ENCODE data around the gene PIP4K2A.

The PIP4K2A gene

DNA sequence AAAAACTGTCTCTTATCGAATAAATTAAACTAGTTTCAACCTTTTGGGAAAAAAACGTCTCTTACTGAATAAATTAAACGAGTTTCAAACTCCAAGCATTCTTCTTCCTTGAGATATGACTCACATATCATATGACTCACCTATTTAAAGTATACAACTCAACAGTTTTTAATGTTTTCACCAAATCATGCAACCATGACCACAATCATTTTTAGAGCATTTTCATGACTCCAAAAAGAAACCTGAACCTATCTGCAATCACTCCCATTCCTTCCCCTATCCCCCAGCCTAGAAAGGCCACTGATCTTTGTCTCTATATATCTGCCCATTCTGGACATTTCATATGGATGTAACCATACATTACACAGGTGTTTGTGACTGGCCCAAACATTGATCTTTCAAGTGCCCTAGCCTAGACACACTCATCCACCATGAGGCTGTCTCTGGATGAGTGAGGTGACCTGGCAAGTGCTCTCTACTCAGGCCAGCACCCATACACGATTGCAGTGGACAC lies 115.3 kb downstream of the PIP4K2A start:
- DNase-seq (ENCODE audit: low spot score) = peak; percentile 43

DNA sequence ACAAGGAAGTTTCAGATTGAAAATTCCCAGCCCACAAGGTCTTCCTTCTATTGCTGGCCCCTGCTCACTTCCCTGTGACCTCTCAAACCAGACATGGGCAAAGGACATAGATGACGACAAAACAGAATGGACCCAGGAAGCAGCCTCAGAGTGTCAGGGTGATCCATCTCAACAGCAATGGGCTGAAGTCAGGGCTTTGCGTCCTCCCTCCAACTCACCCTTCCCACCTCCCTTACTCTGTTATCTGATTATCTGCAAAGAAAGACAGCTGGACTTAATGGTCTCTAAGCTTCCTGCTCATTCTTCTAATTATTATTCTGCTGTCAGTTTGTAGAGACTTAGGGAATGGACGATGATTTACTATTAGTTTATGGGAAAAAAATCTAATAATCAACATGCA lies 115.9 kb downstream of the PIP4K2A start:
- no peak for DNase-seq (ENCODE audit: low spot score)

DNA sequence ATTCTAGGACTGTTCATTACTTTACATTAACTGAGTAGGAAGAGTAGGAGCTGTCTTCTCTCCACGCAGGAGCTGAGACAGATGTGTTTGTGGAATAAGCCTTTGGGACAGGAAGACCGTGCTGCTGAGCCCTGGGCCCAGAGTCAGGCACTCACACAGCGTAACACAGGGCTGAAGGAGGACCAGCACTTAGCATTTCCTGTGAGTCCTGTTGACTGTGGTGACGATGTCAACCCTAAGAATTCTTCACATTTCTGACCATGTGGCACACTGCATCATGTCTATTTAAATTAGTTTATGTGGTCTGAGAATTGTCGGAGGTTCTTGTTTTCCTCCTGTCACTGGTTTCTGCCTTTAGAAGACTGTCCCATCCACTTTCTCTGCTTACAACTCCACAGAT lies 117.2 kb downstream of the PIP4K2A start:
- DNase-seq (ENCODE audit: low spot score) = no peak

DNA sequence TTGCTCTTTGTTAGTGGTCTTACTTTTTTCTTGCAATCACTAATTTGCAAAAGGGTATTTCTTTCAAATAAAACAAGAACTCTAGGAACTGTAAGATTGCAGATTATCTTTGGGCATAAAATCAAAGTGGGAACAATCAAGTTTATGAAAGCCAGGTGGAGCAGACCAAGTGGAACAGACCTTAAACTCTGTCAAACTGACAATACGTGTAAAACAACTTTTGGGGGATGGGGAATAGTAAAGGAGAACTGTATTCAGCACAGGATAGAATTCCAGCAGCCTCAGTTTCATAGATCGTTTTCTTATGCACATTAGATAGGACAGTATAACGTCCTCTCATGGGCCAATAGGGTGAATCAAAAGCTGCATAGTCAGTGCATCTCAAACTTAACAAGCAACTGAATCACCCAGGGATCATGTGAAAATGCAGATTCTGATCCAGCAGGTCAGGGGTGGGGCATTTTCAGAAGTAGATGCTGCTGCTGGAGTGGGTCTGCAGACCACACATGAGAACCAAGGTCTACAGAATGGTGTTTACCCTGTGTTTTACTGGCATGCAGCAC lies 120.7 kb downstream of the PIP4K2A start:
- DNase-seq (ENCODE audit: low spot score) = no peak

DNA sequence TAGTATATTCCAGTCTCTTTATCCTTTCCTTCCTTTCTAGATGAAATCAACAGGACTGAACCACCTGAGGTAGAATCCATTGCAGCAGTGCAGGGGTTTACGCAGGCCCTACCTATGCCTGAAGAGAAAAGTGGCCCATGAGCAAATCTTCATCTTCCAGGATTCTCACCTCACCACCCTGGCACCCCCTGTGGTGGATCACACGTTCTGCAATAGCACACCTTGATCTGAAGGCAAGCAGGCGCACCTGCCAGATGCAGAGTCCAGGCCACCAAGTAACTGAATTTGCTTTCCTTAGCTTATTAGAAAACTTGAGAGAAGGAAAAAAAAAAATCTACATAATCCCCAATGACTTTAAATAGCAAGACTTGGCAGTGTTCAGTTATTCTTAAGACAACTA lies 121.4 kb downstream of the PIP4K2A start:
- no peak for DNase-seq (ENCODE audit: low spot score)

DNA sequence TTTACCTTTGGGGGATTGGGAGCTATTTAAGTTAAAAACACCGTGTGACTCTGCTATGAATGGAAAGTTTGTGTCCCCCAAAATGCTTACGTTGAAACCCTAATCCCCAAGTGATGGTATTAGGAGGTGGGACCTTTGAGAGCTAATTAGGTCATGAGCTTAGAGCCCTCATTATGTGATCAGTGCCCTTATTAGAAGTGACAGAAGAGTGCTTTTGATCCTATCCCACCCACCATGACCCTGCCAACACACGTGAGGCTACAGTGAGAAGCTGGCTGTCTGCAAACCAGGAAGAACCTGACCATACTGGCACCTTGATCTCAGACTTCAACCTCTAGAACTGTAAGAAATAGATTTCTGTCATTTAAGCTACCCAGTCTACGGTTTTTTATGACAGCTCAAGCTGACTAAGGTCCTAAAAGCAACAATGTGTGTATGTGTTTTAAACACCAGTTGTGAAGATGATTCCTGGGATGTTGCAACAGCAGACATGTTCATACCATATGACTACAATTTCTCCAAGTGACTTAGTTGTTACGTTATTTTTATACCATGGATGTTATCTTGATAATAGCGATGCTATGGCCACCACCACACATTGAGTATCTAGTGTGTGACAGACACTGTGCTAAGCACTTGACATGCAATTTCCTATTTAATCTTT lies 124.4 kb downstream of the PIP4K2A start:
- DNase-seq (ENCODE audit: low spot score) = no peak

DNA sequence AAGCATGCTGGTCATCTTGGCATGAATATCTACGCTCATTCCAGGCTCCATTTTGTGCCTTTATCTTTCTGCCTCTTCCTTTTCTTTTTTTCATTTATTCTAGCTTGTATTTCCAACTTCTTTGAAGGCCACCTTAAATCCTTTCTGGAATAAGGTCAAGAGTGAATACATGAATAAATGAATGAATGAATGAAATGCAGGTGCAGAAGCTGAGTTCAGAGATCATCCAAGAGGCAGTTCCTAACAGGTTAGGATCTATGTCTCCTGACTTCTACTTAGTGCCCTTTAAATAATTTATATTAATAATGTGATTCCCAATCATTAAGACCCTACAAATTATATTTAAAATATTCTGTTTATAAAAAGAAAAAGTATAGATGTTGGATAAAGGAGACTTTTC lies 125.9 kb downstream of the PIP4K2A start:
- DNase-seq (ENCODE audit: low spot score) = no peak

DNA sequence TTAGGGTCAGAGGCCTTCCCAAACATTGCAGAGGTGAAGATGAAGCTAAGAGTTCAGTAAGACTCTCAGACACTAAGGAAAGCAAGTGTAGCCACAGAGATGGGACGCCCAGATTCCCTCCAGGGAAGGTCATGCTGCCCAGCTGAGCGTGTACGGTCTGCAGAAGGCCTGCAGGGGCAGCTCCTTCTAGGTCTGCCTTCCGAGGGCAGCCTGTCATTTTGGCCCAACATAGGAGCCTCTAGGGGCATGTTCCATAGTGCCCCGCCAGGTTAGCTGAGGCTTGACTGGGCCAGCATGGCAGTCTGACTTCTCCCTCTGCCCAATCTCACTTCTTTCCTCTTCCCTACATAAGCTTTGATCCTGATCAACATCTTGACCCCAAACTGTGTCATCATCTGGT lies 130.7 kb downstream of the PIP4K2A start:
- no peak for DNase-seq (ENCODE audit: low spot score)

DNA sequence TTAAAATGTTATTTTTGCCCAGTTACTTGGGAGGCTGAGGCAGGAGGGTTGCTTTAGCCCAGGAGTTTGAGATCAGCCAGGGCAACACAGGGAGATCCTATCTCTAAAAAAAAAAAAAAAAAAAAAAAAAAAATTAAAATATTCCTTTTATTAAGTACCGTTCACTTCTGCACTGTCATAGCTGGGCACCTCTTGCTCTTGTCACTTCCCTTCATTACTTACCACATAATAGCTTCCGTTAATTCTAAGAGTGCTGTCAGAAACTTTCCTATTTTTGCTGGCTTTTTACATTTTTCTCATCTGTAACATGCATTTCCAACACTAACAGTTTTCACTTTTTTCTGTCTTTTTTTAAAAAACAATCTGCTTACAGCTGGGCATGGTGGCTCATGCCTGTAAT lies 132.9 kb downstream of the PIP4K2A start:
- DNase-seq (ENCODE audit: low spot score) = no peak

DNA sequence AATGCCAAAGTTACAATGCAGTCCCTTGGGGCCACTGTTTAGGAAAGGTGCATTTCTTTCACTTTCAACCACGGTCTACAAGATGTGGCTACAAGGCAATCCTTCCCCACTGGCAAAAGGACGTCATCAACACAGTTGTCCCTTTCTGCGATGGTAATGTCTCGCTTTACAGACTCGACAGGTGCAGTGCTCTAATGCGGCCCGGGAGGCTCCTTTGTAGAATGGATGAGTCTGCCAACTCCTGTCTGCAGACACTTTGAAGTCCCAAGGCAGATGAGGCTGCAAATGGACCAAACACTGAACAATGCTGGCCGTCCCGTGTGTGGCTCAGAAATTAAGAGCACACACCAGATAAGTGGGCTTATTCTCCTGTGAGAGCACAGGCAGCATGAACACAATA lies 133.7 kb downstream of the PIP4K2A start:
- DNase-seq (ENCODE audit: low spot score) = no peak

DNA sequence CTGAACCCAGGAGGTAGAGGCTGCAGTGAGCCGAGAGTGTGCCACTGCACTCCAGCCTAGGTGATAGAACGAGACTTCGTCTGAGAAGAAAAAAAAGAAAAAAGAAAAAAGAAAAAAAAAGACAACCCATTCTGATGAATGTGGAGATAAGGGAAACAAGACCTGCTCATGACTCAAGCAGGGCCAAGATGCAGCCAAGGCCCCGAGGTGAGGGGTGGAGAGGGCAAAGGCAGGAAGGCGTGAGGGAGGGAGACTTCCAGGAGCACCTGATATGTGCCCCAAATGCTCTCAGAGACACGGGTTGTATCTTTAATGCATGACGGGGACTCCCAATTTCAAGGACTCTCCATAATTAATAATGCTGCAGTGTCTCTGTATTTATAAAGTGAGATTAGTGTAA lies 134.6 kb downstream of the PIP4K2A start:
- DNase-seq (ENCODE audit: low spot score) = no peak

DNA sequence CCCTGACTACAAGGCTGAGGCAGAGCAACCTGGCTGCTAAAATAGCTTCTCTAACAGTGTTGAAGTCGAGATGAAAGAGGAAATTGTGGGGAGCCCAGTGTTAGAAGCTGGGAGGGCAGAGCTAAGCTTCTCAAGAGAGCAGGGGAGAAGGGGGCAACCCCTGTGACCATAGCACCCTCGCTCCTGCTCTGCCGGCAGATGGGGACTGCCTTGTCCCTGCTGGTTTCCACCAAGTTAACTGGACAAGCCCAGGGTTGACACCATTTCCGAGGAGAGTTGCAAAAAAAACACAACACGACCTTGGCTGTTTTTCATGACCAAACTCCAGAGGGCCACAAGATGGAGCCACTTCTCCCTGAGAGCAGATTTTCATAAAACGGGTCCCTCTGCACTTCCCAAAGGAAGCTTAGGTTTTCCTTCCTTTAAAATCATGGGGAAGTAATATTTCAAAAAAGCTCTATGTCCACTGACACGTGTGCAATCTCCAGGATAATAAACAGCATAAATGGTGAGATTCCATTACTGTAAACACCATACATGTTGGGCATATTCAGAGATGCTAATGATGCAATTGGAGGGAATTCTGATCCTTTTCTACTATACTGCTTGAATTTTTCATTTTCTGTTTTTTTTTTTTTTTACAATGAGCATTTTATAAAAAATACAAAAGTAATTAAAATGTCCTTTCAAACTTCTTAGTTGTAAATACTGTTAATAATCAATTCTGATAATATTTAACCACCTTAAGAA lies 140.4 kb downstream of the PIP4K2A start:
- peak; percentile 33 for DNase-seq (ENCODE audit: low spot score)

DNA sequence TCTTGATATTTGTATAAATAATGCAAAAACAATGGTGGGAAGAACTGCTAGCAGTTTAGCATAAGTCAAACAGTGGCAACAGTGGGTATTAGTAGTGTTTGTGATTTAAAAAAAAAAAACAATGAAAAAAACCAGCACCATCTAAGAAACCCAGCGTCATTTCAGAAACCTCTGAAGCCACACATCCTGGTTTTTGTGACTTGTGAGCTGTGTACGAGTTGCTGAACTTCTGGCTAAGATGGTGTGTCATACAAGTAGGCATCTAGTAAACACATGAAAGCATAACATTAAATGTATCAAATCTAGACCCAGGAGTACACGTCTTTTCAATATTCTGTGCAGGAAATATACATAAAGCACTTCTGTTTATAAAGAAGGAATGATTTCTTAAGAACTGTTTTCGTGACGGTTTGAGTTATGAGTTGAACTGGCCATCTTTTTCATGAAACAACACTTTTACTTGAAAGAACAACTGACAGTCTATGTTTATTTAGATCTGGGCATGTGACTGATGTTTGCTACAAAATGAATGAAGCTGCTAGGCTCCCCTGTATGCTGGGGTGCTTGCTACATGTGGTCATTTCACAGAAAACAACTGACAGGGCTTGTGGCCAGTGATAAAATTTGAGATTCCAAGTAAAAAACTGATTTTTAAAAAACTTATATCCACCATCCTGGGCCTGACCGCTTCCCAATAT lies 143.5 kb downstream of the PIP4K2A start:
- DNase-seq (ENCODE audit: low spot score) = no peak

DNA sequence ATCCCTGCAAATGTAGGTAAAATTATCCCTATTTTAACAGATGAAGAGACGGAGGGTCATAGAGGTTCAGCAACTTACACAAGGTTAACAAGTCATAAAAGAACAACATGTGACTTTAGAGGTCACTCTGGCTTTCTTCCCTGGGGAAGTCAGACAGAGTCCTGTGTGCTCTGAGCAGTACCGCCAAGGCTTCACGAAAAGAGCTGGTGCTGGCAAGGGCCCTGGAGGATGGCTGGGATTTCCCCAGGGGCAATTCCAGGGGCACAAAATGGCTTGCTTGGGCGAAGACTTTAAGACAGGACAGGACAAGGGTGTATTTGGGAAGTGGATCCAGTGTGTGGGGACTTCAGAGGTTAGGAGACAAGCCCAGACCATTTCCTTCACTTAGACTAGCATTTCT lies 144.1 kb downstream of the PIP4K2A start:
- no peak for DNase-seq (ENCODE audit: low spot score)

DNA sequence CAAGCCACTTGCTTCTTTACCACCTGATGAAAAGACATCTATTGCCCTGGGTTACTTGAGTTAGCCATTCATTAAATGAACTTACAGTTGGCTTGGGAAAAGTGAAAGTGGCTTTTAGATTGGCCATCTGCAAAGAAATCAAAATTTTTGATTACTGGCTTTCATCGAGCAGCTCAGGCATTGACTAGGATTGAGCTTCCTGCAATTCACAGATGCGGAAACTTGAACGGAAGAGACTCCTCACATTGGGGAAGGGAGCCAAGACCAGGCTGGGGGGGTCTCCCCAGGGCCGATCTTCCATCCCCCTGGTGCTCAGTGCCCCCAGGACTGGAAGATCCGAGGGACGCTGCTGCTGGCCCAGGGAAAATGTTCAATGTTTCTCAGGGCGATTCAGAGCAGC lies 145.4 kb downstream of the PIP4K2A start:
- DNase-seq (ENCODE audit: low spot score) = no peak

DNA sequence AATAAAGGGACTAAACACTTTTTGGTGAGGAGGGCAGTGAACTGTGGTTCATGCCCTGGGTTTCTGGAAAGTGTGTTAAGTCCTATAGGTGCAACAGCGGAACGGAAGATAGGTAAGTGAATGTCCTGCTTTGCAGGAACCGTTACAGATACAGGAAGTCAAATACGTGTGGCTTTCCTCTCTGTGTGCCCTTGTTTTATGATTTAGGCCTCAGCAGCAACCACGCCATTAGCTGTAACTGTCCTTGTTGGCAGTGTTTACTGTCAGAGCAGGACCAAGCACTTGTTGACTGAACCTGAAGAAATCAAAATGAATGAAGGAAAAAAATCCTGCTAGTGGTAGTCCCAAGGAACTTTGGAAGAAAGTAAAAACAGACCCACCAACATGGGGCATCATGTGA lies 150.3 kb downstream of the PIP4K2A start:
- no peak for DNase-seq (ENCODE audit: low spot score)

DNA sequence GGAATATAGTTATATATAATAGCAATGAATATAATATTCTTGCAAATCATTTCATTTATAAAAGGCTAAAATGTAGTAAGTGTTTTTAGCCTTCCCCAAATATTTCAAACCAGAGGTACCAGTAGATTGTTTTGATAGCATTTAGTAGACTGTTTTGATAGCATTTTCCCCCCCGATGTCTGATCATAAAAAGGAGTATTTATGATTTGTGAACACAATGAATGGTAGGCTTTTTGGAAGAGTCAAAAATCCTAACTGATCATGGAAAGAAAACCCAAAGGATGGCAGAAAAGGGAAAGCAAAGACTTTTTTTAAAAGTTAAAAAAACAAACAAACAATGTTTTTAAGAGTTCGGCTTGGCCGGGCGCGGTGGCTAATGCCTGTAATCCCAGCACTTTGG lies 152.5 kb downstream of the PIP4K2A start:
- DNase-seq (ENCODE audit: low spot score) = no peak

DNA sequence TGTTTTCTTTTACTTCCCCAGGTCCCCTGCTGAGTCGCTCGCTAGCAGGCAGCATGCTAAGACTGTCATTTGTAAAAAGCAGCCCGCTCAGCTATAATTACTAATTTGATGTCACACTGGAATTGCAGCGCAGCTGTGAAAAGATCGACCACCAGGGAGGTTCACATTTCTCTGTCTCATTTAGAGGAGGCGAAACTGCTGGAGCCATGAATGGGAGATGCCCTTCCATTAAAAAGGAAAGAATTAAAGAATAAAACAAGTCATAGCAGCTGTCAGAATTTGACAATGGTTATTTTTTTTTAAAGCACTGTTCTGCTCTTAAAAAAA lies 153.5 kb downstream of the PIP4K2A start:
- DNase-seq (ENCODE audit: low spot score) = no peak

DNA sequence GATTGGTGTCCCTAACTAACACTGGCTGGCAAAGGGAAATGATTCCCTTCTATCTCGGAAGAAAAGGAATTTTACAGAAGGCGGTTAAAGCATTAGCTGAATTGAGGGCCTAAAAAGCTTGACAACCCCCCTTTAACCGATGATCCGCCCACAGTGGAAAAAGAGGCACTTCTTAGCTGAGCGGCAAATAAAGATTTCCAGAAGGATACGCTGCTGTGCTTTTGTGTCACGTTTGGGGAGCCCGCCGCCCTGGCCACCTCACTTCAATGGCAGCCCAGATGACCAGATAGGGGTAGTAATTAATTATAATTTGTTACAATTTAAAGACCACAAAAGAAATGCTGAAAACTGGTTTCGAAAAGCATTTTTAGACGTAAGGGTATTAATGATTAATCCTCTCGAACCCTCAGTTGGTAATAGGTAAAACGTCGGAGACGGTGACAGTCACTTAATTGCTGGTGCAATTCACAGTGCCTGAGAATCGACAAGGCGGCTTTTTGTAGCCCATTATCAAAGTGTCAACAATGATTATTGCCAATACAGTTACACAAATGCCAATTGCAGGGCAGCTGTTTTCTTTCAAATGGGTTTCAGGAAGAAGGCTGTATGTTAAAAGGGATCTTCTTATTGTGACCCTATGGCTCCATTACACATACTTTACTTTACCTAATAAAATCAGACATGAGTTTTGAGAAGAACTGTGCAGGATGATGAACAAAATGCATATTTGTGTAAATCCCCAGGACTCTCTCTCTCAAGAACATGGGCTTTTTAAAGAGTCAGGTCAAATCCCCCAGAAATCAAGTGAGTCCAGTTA lies 154.1 kb downstream of the PIP4K2A start:
- no peak for DNase-seq (ENCODE audit: low spot score)

DNA sequence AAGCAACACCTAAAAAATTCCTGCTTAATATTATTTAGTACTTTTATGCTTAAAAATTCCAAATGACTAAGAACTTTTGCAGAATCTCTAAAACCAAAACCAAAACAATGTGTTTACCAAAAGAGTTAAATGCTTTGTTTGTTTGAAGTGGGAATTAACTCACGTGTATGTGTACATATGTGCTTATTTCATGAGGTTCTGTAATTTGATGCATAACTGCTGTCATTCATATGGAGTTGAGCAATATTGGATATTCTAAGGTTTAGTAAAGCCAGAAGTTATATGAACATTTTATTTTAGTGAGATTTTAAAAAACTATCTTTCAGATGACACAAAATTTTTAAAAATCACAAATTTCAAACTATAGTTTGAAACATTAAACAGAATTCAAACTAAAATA lies 157.1 kb downstream of the PIP4K2A start:
- no peak for DNase-seq (ENCODE audit: low spot score)

DNA sequence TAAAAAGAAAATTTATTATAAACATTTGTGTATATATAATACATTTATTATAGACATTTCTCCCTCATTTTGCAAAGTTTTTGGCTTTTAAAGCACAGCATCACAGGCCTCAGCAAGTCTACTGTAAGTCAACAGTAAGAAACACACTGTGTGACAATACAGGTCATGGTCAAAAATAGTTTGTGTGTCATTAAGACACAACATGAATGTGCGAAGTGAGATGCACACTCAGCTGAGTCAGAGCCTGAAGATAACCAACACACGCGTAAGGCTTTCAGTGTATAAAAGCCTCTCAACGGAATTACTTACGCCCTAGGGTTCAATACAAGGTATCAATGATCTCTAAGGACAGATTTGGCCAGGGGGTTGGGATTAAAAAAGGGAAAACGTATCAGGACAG lies 157.6 kb downstream of the PIP4K2A start:
- DNase-seq (ENCODE audit: low spot score) = no peak
